ENCODE data around the gene WNT9B. TPM values are rescaled to one million over a fixed set of nuclear protein-coding genes. Genes with fewer than 3 reads are reported as not detected.

WNT9B gene
- total and polyA plus RNA-seq, 9 of the 15 experiments (the other 6 are each of a cell fraction or from before 2014, with no cell fraction given): not detected

GRCh38 chr17:46833840-46834208, 17.6 kb upstream of the WNT9B start:
- Histone ChIP-seq H3K4me2 (ENCODE audit: insufficient read depth, low read length) (no peak overlapping the region), H3K9ac (ENCODE audit: insufficient read depth in 1 of 2, low read depth in 2 of 2, low read length in 2 of 2) (no peak overlapping the region; a peak in 2 of 4 replicates), H3K9me1 (ENCODE audit: control insufficient read depth, insufficient read depth, low read length) (no peaks in the 10 kb centered on the region), H3K36me3 (ENCODE audit: control insufficient read depth, insufficient read depth, low read length) (no peaks in the 10 kb centered on the region), H3K4me3 (no peak overlapping the region), H3K4me1 (replicated peaks in 1 of 2; ENCODE audit: control insufficient read depth in 2 of 2, insufficient read depth in 2 of 2, low read length in 2 of 2) (peaks cover 3% of the 10 kb centered on the region in 2 experiments; a peak in 4 of 5 replicates), H3K27me3 (ENCODE audit: control insufficient read depth in 2 of 2, insufficient read depth in 2 of 2, low read length in 2 of 2) (no peaks in the 10 kb centered on the region), H2AFZ (ENCODE audit: low read depth, low read length) (0 out of 2 replicates have a peak overlapping the region, but pooled peaks have one; percentile 71), H3K9me3 (replicated peaks; ENCODE audit: control insufficient read depth, insufficient read depth, low read depth, low read length) (no peaks in the 10 kb centered on the region), H3K27ac (ENCODE audit: extremely low read depth, low read depth, low read length) (no peak overlapping the region), H4K20me1 (replicated peaks; ENCODE audit: control insufficient read depth, insufficient read depth, low read length) (no peaks in the 10 kb centered on the region), H3K79me2 (ENCODE audit: control insufficient read depth, insufficient read depth, low read length) (no peaks in the 10 kb centered on the region)
- intact Hi-C loops (cut with micrococcal nuclease): no loop called here
- CTCF ChIA-PET (ENCODE audit: low intra/inter-chr PET ratio): no interaction called here
- POLR2A ChIA-PET: interaction anchor here (0.7 to 1.0 kb wide), 2 partner anchors 9 to 837 kb away, joined by 3 to 4 read pairs; no protein-coding TSS in a partner anchor
- no peak for FAIRE-seq
- no peak for TF ChIP-seq NCOA6 (IDR thresholded peaks at IDR 0.05)
- TF ChIP-seq BHLHE40 (IDR thresholded peaks at IDR 0.05; ENCODE audit: low read length): no peak
- no peak for TF ChIP-seq ESRRA (IDR thresholded peaks at IDR 0.05; ENCODE audit: borderline replicate concordance, low read depth)
- TF ChIP-seq PHF8 (IDR thresholded peaks at IDR 0.05; ENCODE audit: borderline replicate concordance, low read length): no peak
- no peak for TF ChIP-seq CGGBP1 (CRISPR knock-in tag; IDR thresholded peaks at IDR 0.05)
- TF ChIP-seq GABPB2 (CRISPR knock-in tag; conservative IDR thresholded peaks at IDR 0.05): no peak
- no peak for TF ChIP-seq ZFP36 (IDR thresholded peaks at IDR 0.05; ENCODE audit: low read depth, low read length, partially characterized antibody)
- TF ChIP-seq, protein P1, sequence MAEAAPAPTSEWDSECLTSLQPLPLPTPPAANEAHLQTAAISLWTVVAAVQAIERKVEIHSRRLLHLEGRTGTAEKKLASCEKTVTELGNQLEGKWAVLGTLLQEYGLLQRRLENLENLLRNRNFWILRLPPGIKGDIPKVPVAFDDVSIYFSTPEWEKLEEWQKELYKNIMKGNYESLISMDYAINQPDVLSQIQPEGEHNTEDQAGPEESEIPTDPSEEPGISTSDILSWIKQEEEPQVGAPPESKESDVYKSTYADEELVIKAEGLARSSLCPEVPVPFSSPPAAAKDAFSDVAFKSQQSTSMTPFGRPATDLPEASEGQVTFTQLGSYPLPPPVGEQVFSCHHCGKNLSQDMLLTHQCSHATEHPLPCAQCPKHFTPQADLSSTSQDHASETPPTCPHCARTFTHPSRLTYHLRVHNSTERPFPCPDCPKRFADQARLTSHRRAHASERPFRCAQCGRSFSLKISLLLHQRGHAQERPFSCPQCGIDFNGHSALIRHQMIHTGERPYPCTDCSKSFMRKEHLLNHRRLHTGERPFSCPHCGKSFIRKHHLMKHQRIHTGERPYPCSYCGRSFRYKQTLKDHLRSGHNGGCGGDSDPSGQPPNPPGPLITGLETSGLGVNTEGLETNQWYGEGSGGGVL (CRISPR knock-in tag; IDR thresholded peaks at IDR 0.05): no peak
- no peak for TF ChIP-seq ILF3 (IDR thresholded peaks at IDR 0.05; ENCODE audit: borderline replicate concordance)
- no peak for TF ChIP-seq POLR2AphosphoS5 (IDR thresholded peaks at IDR 0.05; ENCODE audit: control insufficient read depth, insufficient read depth, low read depth, low read length)
- TF ChIP-seq ETV5 (CRISPR knock-in tag; IDR thresholded peaks at IDR 0.05; ENCODE audit: low read depth): no peak
- no peak for TF ChIP-seq TARDBP (IDR thresholded peaks at IDR 0.05)
- TF ChIP-seq, protein P2, sequence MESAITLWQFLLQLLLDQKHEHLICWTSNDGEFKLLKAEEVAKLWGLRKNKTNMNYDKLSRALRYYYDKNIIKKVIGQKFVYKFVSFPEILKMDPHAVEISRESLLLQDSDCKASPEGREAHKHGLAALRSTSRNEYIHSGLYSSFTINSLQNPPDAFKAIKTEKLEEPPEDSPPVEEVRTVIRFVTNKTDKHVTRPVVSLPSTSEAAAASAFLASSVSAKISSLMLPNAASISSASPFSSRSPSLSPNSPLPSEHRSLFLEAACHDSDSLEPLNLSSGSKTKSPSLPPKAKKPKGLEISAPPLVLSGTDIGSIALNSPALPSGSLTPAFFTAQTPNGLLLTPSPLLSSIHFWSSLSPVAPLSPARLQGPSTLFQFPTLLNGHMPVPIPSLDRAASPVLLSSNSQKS (CRISPR knock-in tag; IDR thresholded peaks at IDR 0.05): no peak
- TF ChIP-seq NCOA1 (IDR thresholded peaks at IDR 0.05; ENCODE audit: low read depth): no peak
- TF ChIP-seq THRA (IDR thresholded peaks at IDR 0.05): no peak
- ATAC-seq: no peak
- no peak for DNase-seq (ENCODE audit: extremely low read depth in 1 of 4, low spot score in 3 of 4)
- in situ Hi-C loops (cut with MboI): loop anchor here (10.0 to 25.0 kb wide), 3 partner anchors 197 to 847 kb away; partner anchors contain the start of gene STH
- BruUV-seq (replicated peaks): no TSS peak
- WGBS (ENCODE audit: insufficient coverage, low coverage, missing lambda C conversion rate): 13% methylated on average over 2 of the region's 2 CpGs

All from K562 (cell line).